Uterus (tissue), 2 donors: Measurements from ENCODE around the gene KHDC3L.

Experiments used
- POLR2A ChIP-seq, 2 donors: fragments of 450-650 bp; IDR thresholded peaks; one replicate each; pipeline ENCODE4 v1.6.1; 2016; ENCODE audit warnings: antibody characterized with exemption in 2 of 2, mild to moderate bottlenecking in 1 of 2, moderate library complexity in 1 of 2
- TF ChIP-seq, protein P1 (sequence below), 4 experiments: fragments of 200-600 bp in 2 of 4; fragments of 450-650 bp in 2 of 4; sonication (generic) in 2 of 4; IDR thresholded peaks; one replicate each; pipeline ENCODE4 v1.5.1; 2016 to 2019; ENCODE audit warnings: antibody characterized with exemption in 4 of 4, mild to moderate bottlenecking in 2 of 4, moderate library complexity in 1 of 4

DNA sequence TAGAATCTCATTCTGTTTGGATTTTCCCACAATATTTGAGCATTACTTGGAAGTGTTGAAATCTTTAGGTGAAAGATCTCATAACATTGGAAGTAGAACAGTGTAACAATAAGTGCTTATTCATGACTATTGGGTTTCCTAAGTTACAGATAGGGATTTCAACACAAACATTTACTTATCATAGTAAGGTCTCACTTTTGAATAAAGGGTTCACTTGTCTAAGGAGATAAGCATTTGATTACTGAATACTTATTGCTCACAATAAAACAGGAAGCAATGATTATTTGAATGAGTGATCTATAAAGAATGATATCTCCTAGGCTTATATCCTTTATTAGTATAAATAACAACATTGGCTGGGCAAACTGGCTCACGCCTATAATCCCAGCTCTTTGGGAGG lies 46.9 kb downstream of the KHDC3L start:
- TF ChIP-seq, protein P1, sequence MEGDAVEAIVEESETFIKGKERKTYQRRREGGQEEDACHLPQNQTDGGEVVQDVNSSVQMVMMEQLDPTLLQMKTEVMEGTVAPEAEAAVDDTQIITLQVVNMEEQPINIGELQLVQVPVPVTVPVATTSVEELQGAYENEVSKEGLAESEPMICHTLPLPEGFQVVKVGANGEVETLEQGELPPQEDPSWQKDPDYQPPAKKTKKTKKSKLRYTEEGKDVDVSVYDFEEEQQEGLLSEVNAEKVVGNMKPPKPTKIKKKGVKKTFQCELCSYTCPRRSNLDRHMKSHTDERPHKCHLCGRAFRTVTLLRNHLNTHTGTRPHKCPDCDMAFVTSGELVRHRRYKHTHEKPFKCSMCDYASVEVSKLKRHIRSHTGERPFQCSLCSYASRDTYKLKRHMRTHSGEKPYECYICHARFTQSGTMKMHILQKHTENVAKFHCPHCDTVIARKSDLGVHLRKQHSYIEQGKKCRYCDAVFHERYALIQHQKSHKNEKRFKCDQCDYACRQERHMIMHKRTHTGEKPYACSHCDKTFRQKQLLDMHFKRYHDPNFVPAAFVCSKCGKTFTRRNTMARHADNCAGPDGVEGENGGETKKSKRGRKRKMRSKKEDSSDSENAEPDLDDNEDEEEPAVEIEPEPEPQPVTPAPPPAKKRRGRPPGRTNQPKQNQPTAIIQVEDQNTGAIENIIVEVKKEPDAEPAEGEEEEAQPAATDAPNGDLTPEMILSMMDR (IDR thresholded peaks at IDR 0.05), result no peak
- TF ChIP-seq POLR2A (IDR thresholded peaks at IDR 0.05), result no peak
